K562 (cell line): ENCODE results near the gene CAMK1D. TPM values are rescaled to one million over a fixed set of nuclear protein-coding genes. Genes with fewer than 3 reads are reported as not detected.

Experiments
- BRCA1 ChIP-seq, 2 experiments: fragments of 450-650 bp in 1 of 2; sonication (generic) in 1 of 2; formaldehyde crosslinking in 1 of 2; IDR thresholded peaks; 2 replicates each; pipeline versions ENCODE4 v1.5.0 to v1.6.1; 2017 to 2020; ENCODE audit warnings: mild to moderate bottlenecking in 1 of 2, missing genetic modification reagents in 1 of 2
- CUX1 ChIP-seq: fragments of 200-800 bp; sonication (Bioruptor generic); IDR thresholded peaks from 2 replicates; pipeline ENCODE4 v1.6.1; 2016; ENCODE audit warnings: missing genetic modification characterization, missing compliant biosample characterization
- ETV5 ChIP-seq: sonication (generic); formaldehyde crosslinking; IDR thresholded peaks from 2 replicates; pipeline ENCODE4 v1.4.0; 2020; ENCODE audit warnings: low read depth, mild to moderate bottlenecking, missing genetic modification reagents
- FOXK1 ChIP-seq: sonication (generic); formaldehyde crosslinking; IDR thresholded peaks from 2 replicates; pipeline ENCODE4 v1.8.0; 2022; ENCODE audit warnings: missing genetic modification reagents, mild to moderate bottlenecking, borderline replicate concordance
- HDAC6 ChIP-seq: IDR thresholded peaks from 2 replicates; pipeline ENCODE4 v1.6.1; 2012; ENCODE audit warnings: low read depth, mild to moderate bottlenecking, control low read depth, inconsistent platforms, low read length, moderate library complexity
- IRF2 ChIP-seq: sonication (generic); formaldehyde crosslinking; IDR thresholded peaks from 2 replicates; pipeline ENCODE4 v1.8.1; 2022; ENCODE audit warnings: mild to moderate bottlenecking, missing genetic modification reagents
- NR2C2 ChIP-seq, 2 experiments: fragments of 200-800 bp in 1 of 2; sonication (Bioruptor generic) in 1 of 2; sonication (generic) in 1 of 2; formaldehyde crosslinking in 1 of 2; IDR thresholded peaks; 2 replicates each; pipeline versions ENCODE4 v1.6.1 to v1.8.0; 2016 to 2022; ENCODE audit warnings: mild to moderate bottlenecking in 1 of 2, missing compliant biosample characterization in 1 of 2, missing genetic modification characterization in 1 of 2, missing genetic modification reagents in 1 of 2
- PBX2 ChIP-seq, 2 experiments: IDR thresholded peaks in 1 of 2; conservative IDR thresholded peaks in 1 of 2; 2 replicates each; pipeline ENCODE4 v1.6.1; 2016; ENCODE audit warnings: low read depth in 2 of 2, mild to moderate bottlenecking in 1 of 2, missing compliant biosample characterization in 1 of 2, missing genetic modification characterization in 1 of 2, moderate library complexity in 1 of 2
- polyA plus RNA-seq, 8 experiments: library from polyadenylated mRNA; depleted of rRNA in 4 of 8; stranded (reverse) in 5 of 8; unstranded in 3 of 8; fragments of >200 nt; fragmentation: Nextera tagmentation in 2 of 8; fragmentation: Illumina TruSeq in 1 of 8; extraction: Ambion mirVana in 2 of 8; extraction: Trizol in 1 of 8; gene quantifications; 2 replicates each; pipeline versions ENCODE4 v1.2.1 to v1.2.3, GENCODE V29; 2011 to 2014; ENCODE audit warnings: inconsistent platforms in 1 of 8, missing spikeins in 1 of 8
- total RNA-seq, 7 experiments: library from RNA; depleted of rRNA in 6 of 7; stranded (reverse); fragments of >200 nt in 6 of 7; fragmentation: Illumina TruSeq in 2 of 7; extraction: Trizol in 2 of 7; gene quantifications; 2 replicates each; pipeline versions ENCODE4 v1.2.1 to v1.2.3, GENCODE V29; 2011 to 2021; ENCODE audit warnings: low replicate concordance in 1 of 7

Gene CAMK1D
- total and polyA plus RNA-seq, 9 of the 15 experiments (the other 6 are each of a cell fraction or from before 2014, with no cell fraction given) = 0.12 to 0.24 (median 0.20) TPM; not detected in 5

GRCh38 chr10:12350925-12351324, 1.6 kb downstream of the CAMK1D start (continued):
- TF ChIP-seq CUX1 (CRISPR knock-in tag) = no peak
- no peak for TF ChIP-seq BRCA1 (IDR thresholded peaks at IDR 0.05)
- TF ChIP-seq BRCA1 (CRISPR knock-in tag; IDR thresholded peaks at IDR 0.05) = no peak
- no peak for TF ChIP-seq FOXK1
- TF ChIP-seq PBX2 (CRISPR knock-in tag; IDR thresholded peaks at IDR 0.05; ENCODE audit: low read depth) = no peak
- no peak for TF ChIP-seq PBX2 (tag; conservative IDR thresholded peaks at IDR 0.05; ENCODE audit: low read depth)
- TF ChIP-seq IRF2 = no peak
- TF ChIP-seq NR2C2 (CRISPR knock-in tag; IDR thresholded peaks at IDR 0.05) = no peak
- TF ChIP-seq NR2C2 (tag; IDR thresholded peaks at IDR 0.05) = no peak
- TF ChIP-seq ETV5 (CRISPR knock-in tag) = no peak
- TF ChIP-seq HDAC6 = no peak
